Type B pancreatic cell (in vitro differentiated cells): ENCODE results near the gene VEGFB. TPM values are rescaled to one million over a fixed set of nuclear protein-coding genes. Genes with fewer than 3 reads are reported as not detected.

ENCODE experiments used
- DNase-seq: peaks from one replicate; pipeline ENCODE4 v3.0.0; 2021; ENCODE audit warnings: mixed read lengths; ENCODE audit not compliant: unreplicated experiment; ENCODE audit errors: extremely low spot score
- H3K27ac Mint-ChIP-seq: 2 replicates; pipeline ENCODE4 v1.8.0; 2021; ENCODE audit warnings: mild to moderate bottlenecking, mixed read lengths
- H3K27me3 Mint-ChIP-seq: 2 replicates; pipeline ENCODE4 v1.8.0; 2021; ENCODE audit warnings: mixed read lengths
- H3K36me3 Mint-ChIP-seq: 2 replicates; pipeline ENCODE4 v1.8.0; 2021; ENCODE audit warnings: mixed read lengths
- H3K4me1 Mint-ChIP-seq: one replicate; pipeline ENCODE4 v1.8.0; 2021; ENCODE audit warnings: mixed read lengths; ENCODE audit not compliant: unreplicated experiment
- H3K4me3 Mint-ChIP-seq: 2 replicates; pipeline ENCODE4 v1.8.0; 2021; ENCODE audit warnings: mild to moderate bottlenecking, mixed read lengths
- H3K9me3 Mint-ChIP-seq: 2 replicates; pipeline ENCODE4 v1.8.0; 2021; ENCODE audit warnings: mixed read lengths
- long read RNA-seq: library from polyadenylated mRNA; unstranded; transcript quantifications from one replicate; pipeline ENCODE4 v2.0.0, GENCODE V29; 2020
- total RNA-seq: library from RNA; stranded (reverse); gene quantifications from 2 replicates; pipeline ENCODE4 v1.2.1, GENCODE V29; 2021; ENCODE audit warnings: low replicate concordance
- TF ChIP-seq, protein P1 (sequence below): fragments of 200-600 bp; sonication (generic); conservative IDR thresholded peaks from 2 replicates; pipeline ENCODE4 v1.5.0; 2021; ENCODE audit warnings: antibody characterized with exemption, mild to moderate bottlenecking

The VEGFB gene, protein sequence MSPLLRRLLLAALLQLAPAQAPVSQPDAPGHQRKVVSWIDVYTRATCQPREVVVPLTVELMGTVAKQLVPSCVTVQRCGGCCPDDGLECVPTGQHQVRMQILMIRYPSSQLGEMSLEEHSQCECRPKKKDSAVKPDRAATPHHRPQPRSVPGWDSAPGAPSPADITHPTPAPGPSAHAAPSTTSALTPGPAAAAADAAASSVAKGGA
- total RNA-seq: 66.3 and 71.8 TPM in 2 replicates
- long read RNA-seq, partial matches to known transcripts: 3 of 3 reads
- long read RNA-seq, other reads (novel, unspliced or antisense): 0 of 3 reads

GRCh38 chr11:64233913-64234586 lies at the start of gene VEGFB:
VEGFB (plus strand) TSS chr11:64234584; CDS start chr11:64234834, 250 bp downstream.
- H3K36me3 Mint-ChIP-seq: no peaks in the 10 kb centered on the region
- no peaks in the 10 kb centered on the region for H3K27me3 Mint-ChIP-seq
- H3K4me1 Mint-ChIP-seq: peaks cover 13% of the 10 kb centered on the region
- H3K9me3 Mint-ChIP-seq: no peaks in the 10 kb centered on the region
- H3K4me3 Mint-ChIP-seq: peak within 1 kb of the TSS; percentile 86
- DNase-seq: no peak
- TF ChIP-seq, protein P1, sequence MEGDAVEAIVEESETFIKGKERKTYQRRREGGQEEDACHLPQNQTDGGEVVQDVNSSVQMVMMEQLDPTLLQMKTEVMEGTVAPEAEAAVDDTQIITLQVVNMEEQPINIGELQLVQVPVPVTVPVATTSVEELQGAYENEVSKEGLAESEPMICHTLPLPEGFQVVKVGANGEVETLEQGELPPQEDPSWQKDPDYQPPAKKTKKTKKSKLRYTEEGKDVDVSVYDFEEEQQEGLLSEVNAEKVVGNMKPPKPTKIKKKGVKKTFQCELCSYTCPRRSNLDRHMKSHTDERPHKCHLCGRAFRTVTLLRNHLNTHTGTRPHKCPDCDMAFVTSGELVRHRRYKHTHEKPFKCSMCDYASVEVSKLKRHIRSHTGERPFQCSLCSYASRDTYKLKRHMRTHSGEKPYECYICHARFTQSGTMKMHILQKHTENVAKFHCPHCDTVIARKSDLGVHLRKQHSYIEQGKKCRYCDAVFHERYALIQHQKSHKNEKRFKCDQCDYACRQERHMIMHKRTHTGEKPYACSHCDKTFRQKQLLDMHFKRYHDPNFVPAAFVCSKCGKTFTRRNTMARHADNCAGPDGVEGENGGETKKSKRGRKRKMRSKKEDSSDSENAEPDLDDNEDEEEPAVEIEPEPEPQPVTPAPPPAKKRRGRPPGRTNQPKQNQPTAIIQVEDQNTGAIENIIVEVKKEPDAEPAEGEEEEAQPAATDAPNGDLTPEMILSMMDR: no peak
- H3K27ac Mint-ChIP-seq: peak within 1 kb of the TSS; percentile 85

GRCh38 chr11:64185175-64185692 lies 49.1 kb upstream of the VEGFB start:
- Mint-ChIP-seq H3K4me3 (peak overlapping the region; percentile 97), H3K4me1 (peaks cover 22% of the 10 kb centered on the region), H3K27ac (peak overlapping the region; percentile 95), H3K27me3 (no peaks in the 10 kb centered on the region), H3K9me3 (no peaks in the 10 kb centered on the region), H3K36me3 (peaks cover 8% of the 10 kb centered on the region)
- TF ChIP-seq, protein P1: peak; percentile 49
- no peak for DNase-seq

GRCh38 chr11:64185693-64186491 lies 48.5 kb upstream of the VEGFB start, which contains the start of gene STIP1:
STIP1 (plus strand) TSS chr11:64186171; CDS start chr11:64186262, 91 bp downstream.
- no peaks in the 10 kb centered on the region for H3K27me3 Mint-ChIP-seq
- no peaks in the 10 kb centered on the region for H3K9me3 Mint-ChIP-seq
- TF ChIP-seq, protein P1: peak; percentile 53
- peak; percentile 99 for DNase-seq
- peaks cover 8% of the 10 kb centered on the region for H3K36me3 Mint-ChIP-seq
- peaks cover 20% of the 10 kb centered on the region for H3K4me1 Mint-ChIP-seq
- peak within 1 kb of the TSS; percentile 95 for H3K27ac Mint-ChIP-seq
- H3K4me3 Mint-ChIP-seq: peak within 1 kb of the TSS; percentile 97

- no peak for DNase-seq
- Mint-ChIP-seq H3K27ac (no peak overlapping the region), H3K9me3 (no peaks in the 10 kb centered on the region), H3K27me3 (no peaks in the 10 kb centered on the region), H3K36me3 (peaks cover 8% of the 10 kb centered on the region), H3K4me1 (peaks cover 12% of the 10 kb centered on the region), H3K4me3 (no peak overlapping the region)
- TF ChIP-seq, protein P1: no peak
Measured at GRCh38 chr11:64186492-64187165, 47.8 kb upstream of the VEGFB start.

GRCh38 chr11:64192434-64192833 lies 42.0 kb upstream of the VEGFB start:
- Mint-ChIP-seq H3K27ac (no peak overlapping the region), H3K36me3 (peaks cover 30% of the 10 kb centered on the region), H3K4me3 (no peak overlapping the region), H3K9me3 (no peaks in the 10 kb centered on the region), H3K27me3 (no peaks in the 10 kb centered on the region), H3K4me1 (peaks cover 6% of the 10 kb centered on the region)
- TF ChIP-seq, protein P1: no peak
- DNase-seq: no peak
